Panc1 (cell line): Measurements from ENCODE around the gene DAZAP2. TPM values are rescaled to one million over a fixed set of nuclear protein-coding genes. Genes with fewer than 3 reads are reported as not detected.

ENCODE experiments used
- ATAC-seq: fragments of 200-7000 bp; cut with Tn5 transposase; 2 replicates; pipeline ENCODE4 v1.9.1; 2020; ENCODE audit warnings: mild to moderate bottlenecking, moderate library complexity
- BruUV-seq: library from RNA; stranded (reverse); fragments of 400-500 nt; replicated peaks from 2 replicates; lab custom pipeline; 2021; lab: Mats Ljungman, UMichigan
- CTCF ChIA-PET: fragments of 300-600 bp; sonication (Branson Sonifier 250); formaldehyde crosslinking; loops from one replicate; lab custom pipeline; 2022; ENCODE audit warnings: antibody characterized with exemption; lab: Charles Lee
- POLR2A ChIA-PET: fragments of 300-600 bp; sonication (Branson Sonifier 250); formaldehyde crosslinking; loops from one replicate; lab custom pipeline; 2022; ENCODE audit warnings: antibody characterized with exemption; lab: Charles Lee
- DNase-seq: peaks from one replicate; pipeline ENCODE4 v3.0.0-alpha.2; 2010; ENCODE audit warnings: low read depth, low spot score
- H3K27ac ChIP-seq: 2 replicates; pipeline ENCODE4 v1.5.1; 2011; ENCODE audit warnings: mild to moderate bottlenecking, low read length, inconsistent platforms
- H3K27me3 ChIP-seq: fragments of 200-500 bp; sonication (Bioruptor generic); 2 replicates; pipeline ENCODE4 v1.6.0; 2014; ENCODE audit warnings: low read length, inconsistent platforms; ENCODE audit not compliant: control insufficient read depth, insufficient read depth
- H3K36me3 ChIP-seq: fragments of 200-500 bp; sonication (Bioruptor generic); 2 replicates; pipeline ENCODE4 v1.5.1; 2014; ENCODE audit warnings: inconsistent platforms, mild to moderate bottlenecking, low read length, moderate library complexity; ENCODE audit not compliant: control insufficient read depth, insufficient read depth
- H3K4me1 ChIP-seq: 2 replicates; pipeline ENCODE4 v1.5.1; 2011; ENCODE audit warnings: inconsistent platforms, mild to moderate bottlenecking, low read length, moderate library complexity; ENCODE audit not compliant: control insufficient read depth, insufficient read depth
- H3K4me3 ChIP-seq, 2 experiments: 2 replicates each; pipeline ENCODE4 v1.5.1; 2011 to 2012; ENCODE audit warnings: low read depth in 2 of 2, low read length in 2 of 2, mild to moderate bottlenecking in 2 of 2, inconsistent platforms in 1 of 2, moderate library complexity in 1 of 2
- H3K9me3 ChIP-seq: fragments of 200-500 bp; sonication (Bioruptor generic); 2 replicates; pipeline ENCODE4 v1.5.1; 2014; ENCODE audit warnings: low read depth, mild to moderate bottlenecking, inconsistent platforms, low read length, moderate library complexity; ENCODE audit not compliant: control insufficient read depth, insufficient read depth
- POLR2AphosphoS5 ChIP-seq: IDR thresholded peaks from 2 replicates; pipeline ENCODE4 v1.6.1; 2012; ENCODE audit warnings: mild to moderate bottlenecking, low read depth, low read length, moderate library complexity
- SIN3A ChIP-seq: IDR thresholded peaks from 2 replicates; pipeline ENCODE4 v1.6.1; 2012; ENCODE audit warnings: low read depth, mild to moderate bottlenecking, low read length, moderate library complexity, borderline replicate concordance; ENCODE audit not compliant: insufficient read depth
- TCF7L2 ChIP-seq: IDR thresholded peaks from 2 replicates; pipeline ENCODE4 v1.6.1; 2011; ENCODE audit warnings: mild to moderate bottlenecking, low read depth, low read length, inconsistent platforms
- in situ Hi-C: cut with HindIII; loops from 2 replicates; pipeline ENCODE4 v1.10.0; 2016; ENCODE audit warnings: low sequenced_read_pairs, low pct_unique_long_range_greater_than_20kb
- intact Hi-C: fragments of 100-400 bp; cut with micrococcal nuclease; formaldehyde crosslinking; loops from one replicate; pipeline ENCODE4 v1.10.0; 2022; ENCODE audit not compliant: unreplicated experiment
- total RNA-seq: library from RNA; stranded (reverse); gene quantifications from one replicate; pipeline ENCODE4 v1.2.1, GENCODE V29; 2021; ENCODE audit not compliant: unreplicated experiment
- TF ChIP-seq, protein P1 (sequence below), 2 experiments: IDR thresholded peaks; 2 replicates each; pipeline ENCODE4 v1.6.1; 2011 to 2012; ENCODE audit warnings: low read depth in 2 of 2, control low read depth in 1 of 2, low read length in 1 of 2, mild to moderate bottlenecking in 1 of 2, moderate library complexity in 1 of 2; ENCODE audit not compliant: insufficient read depth in 1 of 2
- TF ChIP-seq, protein P2 (sequence below): fragments of 450-650 bp; IDR thresholded peaks from 2 replicates; pipeline ENCODE4 v1.5.1; 2017; ENCODE audit warnings: mild to moderate bottlenecking

Gene DAZAP2
- total RNA-seq, 1 experiment from 2014 or later, result 197 TPM

DNA sequence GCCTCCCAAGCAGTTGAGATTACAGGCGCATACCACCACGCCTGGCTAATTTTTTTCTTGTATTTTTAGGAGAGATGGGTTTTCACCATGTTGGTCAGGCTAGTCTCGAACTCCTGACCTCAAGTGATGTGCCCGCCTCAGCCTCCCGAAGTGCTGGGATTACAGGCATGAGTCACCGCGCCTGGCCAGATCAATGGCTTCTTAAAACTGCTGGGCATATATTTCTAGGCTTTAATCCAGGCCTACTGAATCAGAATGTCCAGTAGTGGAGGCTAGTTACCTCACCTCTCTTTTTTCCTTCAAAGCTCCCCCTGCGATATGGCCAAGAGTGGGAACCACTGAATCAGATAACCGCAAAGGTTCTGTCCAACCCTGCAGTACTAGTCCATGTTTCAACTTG, 37.8 kb upstream of the DAZAP2 start:
- TF ChIP-seq POLR2AphosphoS5 (no peak), SIN3A (no peak), TCF7L2 (no peak)
- TF ChIP-seq, protein P1, sequence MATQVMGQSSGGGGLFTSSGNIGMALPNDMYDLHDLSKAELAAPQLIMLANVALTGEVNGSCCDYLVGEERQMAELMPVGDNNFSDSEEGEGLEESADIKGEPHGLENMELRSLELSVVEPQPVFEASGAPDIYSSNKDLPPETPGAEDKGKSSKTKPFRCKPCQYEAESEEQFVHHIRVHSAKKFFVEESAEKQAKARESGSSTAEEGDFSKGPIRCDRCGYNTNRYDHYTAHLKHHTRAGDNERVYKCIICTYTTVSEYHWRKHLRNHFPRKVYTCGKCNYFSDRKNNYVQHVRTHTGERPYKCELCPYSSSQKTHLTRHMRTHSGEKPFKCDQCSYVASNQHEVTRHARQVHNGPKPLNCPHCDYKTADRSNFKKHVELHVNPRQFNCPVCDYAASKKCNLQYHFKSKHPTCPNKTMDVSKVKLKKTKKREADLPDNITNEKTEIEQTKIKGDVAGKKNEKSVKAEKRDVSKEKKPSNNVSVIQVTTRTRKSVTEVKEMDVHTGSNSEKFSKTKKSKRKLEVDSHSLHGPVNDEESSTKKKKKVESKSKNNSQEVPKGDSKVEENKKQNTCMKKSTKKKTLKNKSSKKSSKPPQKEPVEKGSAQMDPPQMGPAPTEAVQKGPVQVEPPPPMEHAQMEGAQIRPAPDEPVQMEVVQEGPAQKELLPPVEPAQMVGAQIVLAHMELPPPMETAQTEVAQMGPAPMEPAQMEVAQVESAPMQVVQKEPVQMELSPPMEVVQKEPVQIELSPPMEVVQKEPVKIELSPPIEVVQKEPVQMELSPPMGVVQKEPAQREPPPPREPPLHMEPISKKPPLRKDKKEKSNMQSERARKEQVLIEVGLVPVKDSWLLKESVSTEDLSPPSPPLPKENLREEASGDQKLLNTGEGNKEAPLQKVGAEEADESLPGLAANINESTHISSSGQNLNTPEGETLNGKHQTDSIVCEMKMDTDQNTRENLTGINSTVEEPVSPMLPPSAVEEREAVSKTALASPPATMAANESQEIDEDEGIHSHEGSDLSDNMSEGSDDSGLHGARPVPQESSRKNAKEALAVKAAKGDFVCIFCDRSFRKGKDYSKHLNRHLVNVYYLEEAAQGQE (IDR thresholded peaks at IDR 0.05; ENCODE audit: insufficient read depth in 1 of 2, low read depth in 2 of 2, low read length in 1 of 2), result no peak
- TF ChIP-seq, protein P2, sequence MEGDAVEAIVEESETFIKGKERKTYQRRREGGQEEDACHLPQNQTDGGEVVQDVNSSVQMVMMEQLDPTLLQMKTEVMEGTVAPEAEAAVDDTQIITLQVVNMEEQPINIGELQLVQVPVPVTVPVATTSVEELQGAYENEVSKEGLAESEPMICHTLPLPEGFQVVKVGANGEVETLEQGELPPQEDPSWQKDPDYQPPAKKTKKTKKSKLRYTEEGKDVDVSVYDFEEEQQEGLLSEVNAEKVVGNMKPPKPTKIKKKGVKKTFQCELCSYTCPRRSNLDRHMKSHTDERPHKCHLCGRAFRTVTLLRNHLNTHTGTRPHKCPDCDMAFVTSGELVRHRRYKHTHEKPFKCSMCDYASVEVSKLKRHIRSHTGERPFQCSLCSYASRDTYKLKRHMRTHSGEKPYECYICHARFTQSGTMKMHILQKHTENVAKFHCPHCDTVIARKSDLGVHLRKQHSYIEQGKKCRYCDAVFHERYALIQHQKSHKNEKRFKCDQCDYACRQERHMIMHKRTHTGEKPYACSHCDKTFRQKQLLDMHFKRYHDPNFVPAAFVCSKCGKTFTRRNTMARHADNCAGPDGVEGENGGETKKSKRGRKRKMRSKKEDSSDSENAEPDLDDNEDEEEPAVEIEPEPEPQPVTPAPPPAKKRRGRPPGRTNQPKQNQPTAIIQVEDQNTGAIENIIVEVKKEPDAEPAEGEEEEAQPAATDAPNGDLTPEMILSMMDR, result no peak
- Histone ChIP-seq H3K27me3 (no peaks in the 10 kb centered on the region), H3K4me1 (no peaks in the 10 kb centered on the region), H3K9me3 (no peaks in the 10 kb centered on the region), H3K27ac (no peak overlapping the region), H3K36me3 (no peaks in the 10 kb centered on the region), H3K4me3 (no peak overlapping the region)
- in situ Hi-C loops (no loop called here), intact Hi-C loops (no loop called here)
- POLR2A ChIA-PET, result no interaction called here
- ATAC-seq (no peak), DNase-seq (no peak)
- no TSS peak for BruUV-seq
- CTCF ChIA-PET, result no interaction called here

DNA sequence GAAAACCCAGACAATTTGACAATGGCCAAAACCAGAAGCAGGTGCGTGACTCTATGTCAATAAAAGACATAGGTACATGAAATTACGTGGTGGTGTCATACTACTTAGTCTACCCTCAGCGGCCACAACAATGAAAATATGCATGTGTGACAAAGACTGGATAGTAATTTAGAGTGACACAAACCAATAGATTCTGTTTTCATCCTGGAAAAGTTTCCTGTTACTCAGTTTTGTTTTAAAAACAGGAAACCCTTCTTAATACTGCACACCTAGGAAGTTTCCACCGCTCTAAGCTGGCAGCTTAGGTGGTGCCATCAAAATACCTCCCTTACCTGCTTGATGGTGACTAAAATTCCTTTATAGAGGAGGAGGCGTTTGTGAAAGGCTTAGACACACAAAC, 35.9 kb upstream of the DAZAP2 start:
- POLR2A ChIA-PET, result no interaction called here
- ATAC-seq (no peak), DNase-seq (no peak)
- Histone ChIP-seq H3K27me3 (no peaks in the 10 kb centered on the region), H3K36me3 (no peaks in the 10 kb centered on the region), H3K4me3 (no peak overlapping the region), H3K9me3 (no peaks in the 10 kb centered on the region), H3K4me1 (no peaks in the 10 kb centered on the region), H3K27ac (no peak overlapping the region)
- intact Hi-C loops, result no loop called here
- in situ Hi-C loops, result no loop called here
- CTCF ChIA-PET, result no interaction called here
- no TSS peak for BruUV-seq
- TF ChIP-seq TCF7L2 (no peak), SIN3A (no peak)
- TF ChIP-seq, protein P2, result no peak
